Caco-2 (cell line): ENCODE results near the gene ERFL. TPM values are rescaled to one million over a fixed set of nuclear protein-coding genes. Genes with fewer than 3 reads are reported as not detected.

Experiments
- BruUV-seq: library from RNA; stranded (reverse); fragments of 400-500 nt; replicated peaks from 2 replicates; lab custom pipeline; 2021; lab: Mats Ljungman, UMichigan
- CTCF ChIA-PET: fragments of 300-600 bp; sonication (Branson Sonifier 250); formaldehyde crosslinking; loops from one replicate; lab custom pipeline; 2022; ENCODE audit warnings: antibody characterized with exemption; lab: Charles Lee
- POLR2A ChIA-PET: fragments of 300-600 bp; sonication (Branson Sonifier 250); formaldehyde crosslinking; loops from one replicate; lab custom pipeline; 2022; ENCODE audit warnings: antibody characterized with exemption; lab: Charles Lee
- DNase-seq, 2 experiments: peaks; one replicate each; pipeline versions ENCODE4 v3.0.0 to v3.0.0-alpha.2; 2020 to 2022
- H3K27me3 ChIP-seq: replicated peaks from 2 replicates; pipeline ENCODE4 v1.6.0; 2011; ENCODE audit warnings: low read length; ENCODE audit not compliant: control insufficient read depth, insufficient read depth
- H3K36me3 ChIP-seq: 2 replicates; pipeline ENCODE4 v1.5.1; 2011; ENCODE audit warnings: low read length; ENCODE audit not compliant: control insufficient read depth, insufficient read depth
- H3K4me1 ChIP-seq: fragments of 250-450 bp; sonication (Bioruptor Pico); 2 replicates; pipeline ENCODE4 v1.5.1; 2020; ENCODE audit warnings: mild to moderate bottlenecking
- H3K4me3 ChIP-seq: 2 replicates; pipeline ENCODE4 v1.5.1; 2011; ENCODE audit warnings: low read depth, mild to moderate bottlenecking, control low read depth, low read length
- H3K9me3 ChIP-seq: fragments of 250-450 bp; sonication (Bioruptor Pico); 2 replicates; pipeline ENCODE4 v1.5.1; 2020; ENCODE audit warnings: mild to moderate bottlenecking, moderate library complexity
- H3K27ac Mint-ChIP-seq: one replicate; pipeline ENCODE4 v1.8.0; 2022; ENCODE audit warnings: mixed read lengths; ENCODE audit not compliant: unreplicated experiment
- H3K27me3 Mint-ChIP-seq: one replicate; pipeline ENCODE4 v1.8.0; 2022; ENCODE audit warnings: mixed read lengths; ENCODE audit not compliant: insufficient read depth, unreplicated experiment
- H3K36me3 Mint-ChIP-seq: one replicate; pipeline ENCODE4 v1.8.0; 2022; ENCODE audit warnings: mild to moderate bottlenecking, mixed read lengths; ENCODE audit not compliant: insufficient read depth, unreplicated experiment
- H3K4me1 Mint-ChIP-seq: one replicate; pipeline ENCODE4 v1.8.0; 2022; ENCODE audit warnings: low read depth, mixed read lengths; ENCODE audit not compliant: unreplicated experiment
- H3K4me3 Mint-ChIP-seq: one replicate; pipeline ENCODE4 v1.8.0; 2022; ENCODE audit warnings: mild to moderate bottlenecking, moderate library complexity, mixed read lengths; ENCODE audit not compliant: unreplicated experiment
- H3K9me3 Mint-ChIP-seq: one replicate; pipeline ENCODE4 v1.8.0; 2022; ENCODE audit warnings: mixed read lengths; ENCODE audit not compliant: unreplicated experiment
- CTCF ChIP-seq, 2 experiments: fragments of 200-600 bp in 1 of 2; IDR thresholded peaks; 1 replicate in 1 of 2; 2 replicates in 1 of 2; pipeline versions ENCODE4 v1.5.1 to v1.8.0; 2011 to 2022; ENCODE audit warnings: antibody characterized with exemption in 1 of 2, control low read depth in 1 of 2, inconsistent platforms in 1 of 2, low read depth in 1 of 2, low read length in 1 of 2, mild to moderate bottlenecking in 1 of 2, moderate library complexity in 1 of 2; ENCODE audit not compliant: insufficient read depth in 1 of 2, severe bottlenecking in 1 of 2, unreplicated experiment in 1 of 2
- intact Hi-C: fragments of 100-400 bp; cut with micrococcal nuclease; formaldehyde crosslinking; loops from one replicate; pipeline ENCODE4 v1.10.0; 2022; ENCODE audit not compliant: unreplicated experiment
- total RNA-seq: library from RNA; stranded (reverse); gene quantifications from 2 replicates; pipeline ENCODE4 v1.2.3, GENCODE V29; 2022

ERFL gene
- total RNA-seq, 1 experiment from 2014 or later: 0.23 TPM

- Mint-ChIP-seq H3K4me3 (peak overlapping the region; percentile 81), H3K36me3 (no peaks in the 10 kb centered on the region), H3K27ac (no peak overlapping the region), H3K27me3 (peaks cover 6% of the 10 kb centered on the region), H3K9me3 (no peaks in the 10 kb centered on the region), H3K4me1 (peaks cover 18% of the 10 kb centered on the region)
- Histone ChIP-seq H3K4me1 (peaks cover 24% of the 10 kb centered on the region), H3K4me3 (peak overlapping the region; percentile 59), H3K9me3 (no peaks in the 10 kb centered on the region), H3K36me3 (no peaks in the 10 kb centered on the region), H3K27me3 (no peaks in the 10 kb centered on the region; the same call in 1 of the 2 replicates)
- DNase-seq: no peak
- no peak for TF ChIP-seq CTCF (IDR thresholded peaks at IDR 0.05; ENCODE audit: insufficient read depth in 1 of 2, low read depth in 1 of 2, low read length in 1 of 2, severe bottlenecking in 1 of 2, unreplicated experiment in 1 of 2)
- ChIA-PET POLR2A (interaction anchor here (0.7 kb wide), 1 partner anchor 43 kb away, joined by 4 read pairs; no protein-coding TSS in a partner anchor), CTCF (interaction anchor here (0.6 to 1.0 kb wide), 5 partner anchors 15 to 564 kb away, joined by 3 to 5 read pairs (median 4); partner anchors contain the start of gene B9D2)
- no TSS peak for BruUV-seq
- intact Hi-C loops: no loop called here
These were observed 604 bp downstream of the ERFL start for GRCh38 chr19:41927497-41928192.

- H3K4me1 Mint-ChIP-seq: peaks cover 20% of the 10 kb centered on the region
- no TSS peak for BruUV-seq
- intact Hi-C loops: no loop called here
- ChIA-PET POLR2A (no interaction called here), CTCF (interaction anchor here (0.8 kb wide), 1 partner anchor 16 kb away, joined by 3 read pairs; no protein-coding TSS in a partner anchor)
- H3K27me3 ChIP-seq: no peaks in the 10 kb centered on the region; the same call in 1 of the 2 replicates
- peaks cover 24% of the 10 kb centered on the region for H3K4me1 ChIP-seq
- no peak overlapping the region for H3K27ac Mint-ChIP-seq
- H3K4me3 ChIP-seq: no peak overlapping the region
- peaks cover 9% of the 10 kb centered on the region for H3K27me3 Mint-ChIP-seq
- H3K9me3 ChIP-seq: no peaks in the 10 kb centered on the region
- H3K36me3 ChIP-seq: no peaks in the 10 kb centered on the region
- no peak for DNase-seq
- H3K36me3 Mint-ChIP-seq: no peaks in the 10 kb centered on the region
- H3K4me3 Mint-ChIP-seq: no peak overlapping the region
- TF ChIP-seq CTCF (IDR thresholded peaks at IDR 0.05; ENCODE audit: insufficient read depth in 1 of 2, low read depth in 1 of 2, low read length in 1 of 2, severe bottlenecking in 1 of 2, unreplicated experiment in 1 of 2): no peak
- H3K9me3 Mint-ChIP-seq: no peaks in the 10 kb centered on the region
These were observed 1.3 kb downstream of the ERFL start for GRCh38 chr19:41926763-41927496.

GRCh38 chr19:41926028-41926762 is 2.1 kb downstream of the ERFL start:
- intact Hi-C loops: no loop called here

More at GRCh38 chr19:41926028-41926762, 2.1 kb downstream of the ERFL start:
- Histone ChIP-seq H3K4me1 (peaks cover 24% of the 10 kb centered on the region), H3K27me3 (no peaks in the 10 kb centered on the region; the same call in 1 of the 2 replicates), H3K36me3 (no peaks in the 10 kb centered on the region), H3K9me3 (no peaks in the 10 kb centered on the region), H3K4me3 (no peak overlapping the region)
- no TSS peak for BruUV-seq
- no peaks in the 10 kb centered on the region for H3K9me3 Mint-ChIP-seq
- no peak for TF ChIP-seq CTCF (IDR thresholded peaks at IDR 0.05; ENCODE audit: insufficient read depth in 1 of 2, low read depth in 1 of 2, low read length in 1 of 2, severe bottlenecking in 1 of 2, unreplicated experiment in 1 of 2)
- H3K36me3 Mint-ChIP-seq: no peaks in the 10 kb centered on the region
- H3K27ac Mint-ChIP-seq: no peak overlapping the region
- H3K4me1 Mint-ChIP-seq: peaks cover 20% of the 10 kb centered on the region
- peaks cover 9% of the 10 kb centered on the region for H3K27me3 Mint-ChIP-seq
- ChIA-PET POLR2A (no interaction called here), CTCF (no interaction called here)
- H3K4me3 Mint-ChIP-seq: no peak overlapping the region
- DNase-seq: no peak
